Glutamatergic neuron (in vitro differentiated cells): ENCODE data around the gene MAF. TPM values are rescaled to one million over a fixed set of nuclear protein-coding genes. Genes with fewer than 3 reads are reported as not detected.

Experiments used
- DNase-seq: peaks from one replicate; pipeline ENCODE4 v3.0.0; 2022
- H3K27ac Mint-ChIP-seq: one replicate; pipeline ENCODE4 v1.8.0; 2020; ENCODE audit warnings: mild to moderate bottlenecking, mixed read lengths, inconsistent platforms; ENCODE audit not compliant: unreplicated experiment
- H3K27me3 Mint-ChIP-seq: one replicate; pipeline ENCODE4 v1.8.0; 2020; ENCODE audit warnings: mild to moderate bottlenecking, moderate library complexity, mixed read lengths, inconsistent platforms; ENCODE audit not compliant: unreplicated experiment
- H3K36me3 Mint-ChIP-seq: one replicate; pipeline ENCODE4 v1.8.0; 2020; ENCODE audit warnings: mild to moderate bottlenecking, mixed read lengths, inconsistent platforms; ENCODE audit not compliant: unreplicated experiment
- H3K4me1 Mint-ChIP-seq: one replicate; pipeline ENCODE4 v1.8.0; 2020; ENCODE audit warnings: mild to moderate bottlenecking, low read depth, mixed read lengths, inconsistent platforms; ENCODE audit not compliant: unreplicated experiment
- H3K4me3 Mint-ChIP-seq: one replicate; pipeline ENCODE4 v1.8.0; 2020; ENCODE audit warnings: mild to moderate bottlenecking, mixed read lengths, inconsistent platforms; ENCODE audit not compliant: unreplicated experiment
- H3K9me3 Mint-ChIP-seq: one replicate; pipeline ENCODE4 v1.8.0; 2020; ENCODE audit warnings: mild to moderate bottlenecking, moderate library complexity, mixed read lengths, inconsistent platforms; ENCODE audit not compliant: unreplicated experiment
- total RNA-seq: library from RNA; stranded (reverse); fragmentation: NEBNext Ultra II Directional; extraction: Animal tissue kit (Norgen Biotek cat#: 25700); gene quantifications from one replicate; pipeline ENCODE4 v1.2.1, GENCODE V29; 2021; ENCODE audit not compliant: unreplicated experiment
- TF ChIP-seq, protein P1 (sequence below): fragments of 200-600 bp; sonication (generic); IDR thresholded peaks from one replicate; pipeline ENCODE4 v1.5.0; 2021; ENCODE audit not compliant: partially characterized antibody, unreplicated experiment

MAF gene
- total RNA-seq, 1 donor from 2014 or later: 5.0 TPM

DNA sequence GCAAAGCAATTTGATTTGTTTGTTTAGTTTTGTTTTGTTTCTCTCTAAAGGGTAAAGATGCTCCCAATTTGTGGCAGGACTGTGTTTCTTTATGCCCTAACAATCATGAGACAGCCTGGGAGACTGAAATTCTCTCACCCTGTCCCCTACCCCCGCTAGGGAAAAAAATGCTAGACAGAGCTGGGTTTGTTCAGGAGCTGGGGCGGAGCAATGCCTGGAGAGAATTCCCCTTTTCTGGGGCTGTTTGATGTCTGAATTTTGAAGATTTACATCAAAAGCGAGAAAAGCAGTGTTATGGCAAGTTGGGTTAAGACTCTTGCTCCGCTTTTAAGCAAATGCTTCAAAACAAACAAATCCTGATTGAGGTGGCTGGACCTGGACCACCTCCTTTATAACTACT is 8.4 kb downstream of the MAF start:
- H3K36me3 Mint-ChIP-seq: no peaks in the 10 kb centered on the region
- DNase-seq: no peak
- H3K4me1 Mint-ChIP-seq: peaks cover 16% of the 10 kb centered on the region
- H3K27me3 Mint-ChIP-seq: peaks cover 2% of the 10 kb centered on the region
- TF ChIP-seq, protein P1, sequence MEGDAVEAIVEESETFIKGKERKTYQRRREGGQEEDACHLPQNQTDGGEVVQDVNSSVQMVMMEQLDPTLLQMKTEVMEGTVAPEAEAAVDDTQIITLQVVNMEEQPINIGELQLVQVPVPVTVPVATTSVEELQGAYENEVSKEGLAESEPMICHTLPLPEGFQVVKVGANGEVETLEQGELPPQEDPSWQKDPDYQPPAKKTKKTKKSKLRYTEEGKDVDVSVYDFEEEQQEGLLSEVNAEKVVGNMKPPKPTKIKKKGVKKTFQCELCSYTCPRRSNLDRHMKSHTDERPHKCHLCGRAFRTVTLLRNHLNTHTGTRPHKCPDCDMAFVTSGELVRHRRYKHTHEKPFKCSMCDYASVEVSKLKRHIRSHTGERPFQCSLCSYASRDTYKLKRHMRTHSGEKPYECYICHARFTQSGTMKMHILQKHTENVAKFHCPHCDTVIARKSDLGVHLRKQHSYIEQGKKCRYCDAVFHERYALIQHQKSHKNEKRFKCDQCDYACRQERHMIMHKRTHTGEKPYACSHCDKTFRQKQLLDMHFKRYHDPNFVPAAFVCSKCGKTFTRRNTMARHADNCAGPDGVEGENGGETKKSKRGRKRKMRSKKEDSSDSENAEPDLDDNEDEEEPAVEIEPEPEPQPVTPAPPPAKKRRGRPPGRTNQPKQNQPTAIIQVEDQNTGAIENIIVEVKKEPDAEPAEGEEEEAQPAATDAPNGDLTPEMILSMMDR: no peak
- no peaks in the 10 kb centered on the region for H3K9me3 Mint-ChIP-seq
- H3K27ac Mint-ChIP-seq: no peak overlapping the region
- no peak overlapping the region for H3K4me3 Mint-ChIP-seq

DNA sequence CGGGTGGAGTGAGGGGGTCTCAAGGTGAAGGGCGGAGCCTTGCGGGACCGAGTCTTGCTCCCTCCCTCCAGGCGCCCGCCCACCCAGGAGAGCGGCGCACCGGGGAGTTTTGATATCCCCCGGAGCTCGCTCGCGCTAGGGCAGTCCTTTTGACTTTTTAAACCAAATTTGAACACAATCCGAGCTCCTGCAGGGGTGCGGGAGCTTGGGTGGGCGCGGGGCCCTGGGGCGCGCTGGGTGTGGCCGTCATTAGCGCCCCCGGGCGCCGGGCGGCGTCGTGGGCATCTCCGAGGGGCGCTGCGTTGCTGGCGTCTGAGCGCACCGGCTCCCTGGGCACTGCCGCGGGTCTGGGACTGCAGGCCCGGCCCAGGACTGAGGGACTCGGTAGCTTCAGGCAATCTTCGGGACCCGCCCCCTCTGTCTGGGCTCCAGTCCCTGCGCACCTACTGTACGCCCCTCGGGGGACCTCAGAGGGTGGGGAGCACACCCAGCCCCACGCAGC is 10.9 kb downstream of the MAF start:
- peak; percentile 24 for DNase-seq
- peaks cover 11% of the 10 kb centered on the region for H3K4me1 Mint-ChIP-seq
- TF ChIP-seq, protein P1: no peak
- H3K27ac Mint-ChIP-seq: no peak overlapping the region
- peaks cover 3% of the 10 kb centered on the region for H3K27me3 Mint-ChIP-seq
- H3K36me3 Mint-ChIP-seq: no peaks in the 10 kb centered on the region
- no peaks in the 10 kb centered on the region for H3K9me3 Mint-ChIP-seq
- peak overlapping the region; percentile 79 for H3K4me3 Mint-ChIP-seq

DNA sequence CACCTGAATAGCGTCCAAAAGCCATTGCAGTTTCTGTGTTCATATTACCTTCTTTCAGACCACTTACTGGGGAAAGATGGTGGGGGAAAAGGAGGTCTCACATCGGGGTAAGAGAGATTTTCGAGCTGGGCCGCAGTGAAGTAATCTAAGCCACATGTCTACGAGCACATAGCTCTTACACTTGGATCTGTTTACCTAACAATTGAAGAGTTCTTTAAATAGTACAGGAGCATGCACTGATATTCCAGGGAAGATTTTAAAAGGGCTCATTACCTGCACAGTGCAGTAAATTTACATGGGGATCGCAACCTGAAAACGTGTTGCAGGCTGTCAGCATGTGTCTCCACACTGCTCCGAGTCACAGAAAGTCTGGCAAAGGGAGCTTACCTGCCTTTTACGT is 12.6 kb downstream of the MAF start:
- H3K27me3 Mint-ChIP-seq: peaks cover 3% of the 10 kb centered on the region
- H3K27ac Mint-ChIP-seq: no peak overlapping the region
- H3K9me3 Mint-ChIP-seq: no peaks in the 10 kb centered on the region
- TF ChIP-seq, protein P1: no peak
- no peak for DNase-seq
- H3K36me3 Mint-ChIP-seq: no peaks in the 10 kb centered on the region
- peaks cover 8% of the 10 kb centered on the region for H3K4me1 Mint-ChIP-seq
- H3K4me3 Mint-ChIP-seq: no peak overlapping the region

DNA sequence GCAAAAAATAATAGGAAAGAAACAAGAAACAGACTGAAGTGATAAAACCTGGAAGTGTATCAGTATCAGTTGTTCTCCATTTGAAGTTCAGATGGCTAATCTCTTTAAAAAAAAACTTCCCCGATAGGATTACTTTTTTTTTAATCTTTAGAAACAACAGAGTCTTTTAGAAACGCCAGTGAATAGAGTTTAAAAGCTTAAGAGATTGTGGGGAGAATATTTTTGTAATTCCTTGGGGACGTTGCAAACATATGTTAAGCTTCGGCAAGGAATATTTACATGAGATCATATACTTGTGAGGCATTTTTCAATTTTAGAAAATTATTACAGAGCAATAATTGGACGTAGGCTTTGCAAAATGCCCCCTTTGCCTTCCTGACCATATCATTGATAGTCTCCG is 13.2 kb downstream of the MAF start:
- Mint-ChIP-seq H3K36me3 (no peaks in the 10 kb centered on the region), H3K27me3 (peaks cover 3% of the 10 kb centered on the region), H3K4me3 (no peak overlapping the region), H3K27ac (no peak overlapping the region), H3K4me1 (peaks cover 4% of the 10 kb centered on the region), H3K9me3 (no peaks in the 10 kb centered on the region)
- DNase-seq: no peak
- TF ChIP-seq, protein P1: no peak

DNA sequence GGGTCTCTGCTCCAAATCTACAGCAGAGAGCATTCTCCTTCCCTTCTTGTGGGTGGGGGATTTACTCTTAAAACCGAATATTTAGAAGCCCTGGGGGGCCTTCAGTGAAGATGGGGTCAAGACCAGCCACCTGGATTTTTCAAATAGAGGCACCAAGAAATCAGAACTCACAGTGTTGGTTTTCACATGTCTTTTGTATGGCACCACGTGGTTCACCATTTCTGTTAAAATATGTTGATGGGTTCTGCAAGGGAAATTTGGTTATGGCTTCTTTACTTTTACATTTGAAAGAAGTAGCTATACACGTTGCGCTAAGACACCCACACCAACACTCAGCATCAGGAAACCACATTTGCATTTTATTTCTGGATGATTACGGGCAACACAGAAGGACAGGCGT is 17.7 kb downstream of the MAF start:
- peaks cover 3% of the 10 kb centered on the region for H3K27me3 Mint-ChIP-seq
- H3K27ac Mint-ChIP-seq: no peak overlapping the region
- no peak for DNase-seq
- H3K4me3 Mint-ChIP-seq: no peak overlapping the region
- peaks cover 8% of the 10 kb centered on the region for H3K4me1 Mint-ChIP-seq
- peaks cover under 1% of the 10 kb centered on the region for H3K9me3 Mint-ChIP-seq
- H3K36me3 Mint-ChIP-seq: no peaks in the 10 kb centered on the region
- TF ChIP-seq, protein P1: no peak
